NCI-H748 (cell line): Measurements from ENCODE around the gene MAFF.

ENCODE experiments used
- DNase-seq: peaks from one replicate; lab custom pipeline; 2025; ENCODE audit not compliant: unreplicated experiment; lab: John Stamatoyannopoulos, UW

MAFF gene

GRCh38 chr22:38203855-38204514 is 2.2 kb downstream of the MAFF start:
- DNase-seq, result no peak

- no peak for DNase-seq
These were observed 3.0 kb downstream of the MAFF start for GRCh38 chr22:38204784-38205183.

GRCh38 chr22:38205261-38206128 is 3.7 kb downstream of the MAFF start:
- DNase-seq, result no peak

GRCh38 chr22:38207898-38208432 is 6.2 kb downstream of the MAFF start:
- DNase-seq, result no peak

- no peak for DNase-seq
These were observed 6.8 kb downstream of the MAFF start for GRCh38 chr22:38208551-38208968.

DNA sequence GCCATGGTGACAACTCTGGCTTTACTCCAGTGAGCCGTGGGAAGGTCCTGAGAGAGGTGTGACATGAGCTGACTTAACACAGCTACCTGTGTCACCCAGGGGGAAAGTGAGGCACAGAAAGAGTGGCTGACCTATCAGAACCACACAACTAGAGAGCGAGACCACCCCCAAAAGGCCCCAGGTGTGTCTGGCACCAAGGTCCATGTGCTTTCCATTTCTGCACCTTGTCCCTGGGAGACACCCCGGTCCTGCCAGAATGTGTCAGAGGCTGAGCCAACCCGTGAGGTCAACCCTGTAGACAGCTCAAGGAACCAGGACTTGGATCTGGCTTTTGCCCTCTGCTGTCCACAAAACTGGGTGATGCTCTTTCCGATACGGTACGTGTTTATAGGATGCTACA is 9.8 kb downstream of the MAFF start:
- no peak for DNase-seq

GRCh38 chr22:38212442-38212841 is 10.6 kb downstream of the MAFF start:
- DNase-seq, result no peak

DNA sequence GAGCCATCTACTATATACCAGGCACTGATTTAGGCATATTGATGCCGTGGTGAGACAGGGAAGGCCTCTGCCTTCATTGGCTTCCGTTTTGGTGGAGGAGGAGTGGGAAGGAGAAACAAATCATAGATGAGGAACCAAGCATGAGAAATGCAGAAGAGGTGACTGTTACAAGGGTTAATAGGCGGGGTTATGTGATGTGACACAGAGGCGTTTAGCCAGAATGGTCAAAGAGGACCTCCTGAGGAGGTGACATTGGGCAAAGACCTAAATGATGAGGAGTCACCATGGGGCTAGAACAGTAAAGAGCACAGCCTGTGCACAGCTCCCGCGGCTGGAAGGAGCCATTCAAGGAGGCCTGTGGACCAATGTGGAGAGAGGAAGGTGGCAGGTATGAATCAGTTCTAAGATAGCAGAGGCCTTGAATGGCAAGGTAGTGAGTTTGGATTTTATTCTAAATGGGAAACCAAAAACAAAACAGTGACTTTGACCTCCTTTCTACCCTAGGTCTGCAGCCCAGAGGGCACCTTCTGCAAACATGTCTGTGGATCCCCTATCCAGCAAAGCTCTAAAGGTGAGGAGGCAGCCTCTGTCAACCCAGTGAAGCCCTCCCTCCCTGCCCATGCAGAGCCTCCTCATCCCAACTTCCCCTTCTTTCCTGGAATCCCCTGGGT is 11.7 kb downstream of the MAFF start:
- DNase-seq, result no peak

DNA sequence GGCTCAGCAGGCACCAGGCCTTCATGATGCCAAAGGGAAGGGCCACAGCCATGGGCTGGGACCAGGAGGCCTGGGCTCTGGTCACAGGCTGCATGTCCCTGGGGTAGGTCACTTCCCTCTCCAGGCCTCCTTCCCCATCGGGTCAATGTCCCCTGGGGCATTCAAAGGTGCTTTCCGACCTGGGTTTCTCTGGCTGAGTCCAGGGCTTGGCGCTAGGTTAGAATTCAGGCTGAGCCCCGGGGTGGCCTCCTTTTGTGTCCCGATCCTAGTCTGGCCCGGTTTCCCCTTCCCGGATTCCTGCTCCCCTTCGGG is 12.2 kb downstream of the MAFF start:
- DNase-seq, result no peak

DNA sequence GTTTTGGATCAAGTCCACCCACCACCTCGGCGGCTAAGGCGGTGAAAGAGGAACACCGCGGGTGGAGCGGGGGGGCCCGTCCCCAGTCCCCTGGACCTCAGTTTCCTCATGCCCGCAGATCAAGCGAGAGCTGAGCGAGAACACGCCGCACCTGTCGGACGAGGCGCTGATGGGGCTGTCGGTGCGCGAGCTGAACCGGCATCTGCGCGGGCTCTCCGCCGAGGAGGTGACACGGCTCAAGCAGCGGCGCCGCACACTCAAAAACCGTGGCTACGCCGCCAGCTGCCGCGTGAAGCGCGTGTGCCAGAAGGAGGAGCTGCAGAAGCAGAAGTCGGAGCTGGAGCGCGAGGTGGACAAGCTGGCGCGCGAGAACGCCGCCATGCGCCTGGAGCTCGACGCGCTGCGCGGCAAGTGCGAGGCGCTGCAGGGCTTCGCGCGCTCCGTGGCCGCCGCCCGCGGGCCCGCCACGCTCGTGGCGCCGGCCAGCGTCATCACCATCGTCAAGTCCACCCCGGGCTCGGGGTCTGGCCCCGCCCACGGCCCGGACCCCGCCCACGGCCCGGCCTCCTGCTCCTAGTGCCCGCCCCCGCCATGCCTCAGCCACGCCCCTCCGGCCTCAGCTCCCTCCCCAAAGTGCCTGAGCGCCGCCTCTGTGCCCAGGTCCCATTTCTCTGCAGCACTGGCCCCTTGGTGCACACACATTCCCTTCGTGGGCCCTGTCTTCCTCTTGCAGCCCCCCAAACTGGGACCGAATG is 12.7 kb downstream of the MAFF start:
- no peak for DNase-seq

DNA sequence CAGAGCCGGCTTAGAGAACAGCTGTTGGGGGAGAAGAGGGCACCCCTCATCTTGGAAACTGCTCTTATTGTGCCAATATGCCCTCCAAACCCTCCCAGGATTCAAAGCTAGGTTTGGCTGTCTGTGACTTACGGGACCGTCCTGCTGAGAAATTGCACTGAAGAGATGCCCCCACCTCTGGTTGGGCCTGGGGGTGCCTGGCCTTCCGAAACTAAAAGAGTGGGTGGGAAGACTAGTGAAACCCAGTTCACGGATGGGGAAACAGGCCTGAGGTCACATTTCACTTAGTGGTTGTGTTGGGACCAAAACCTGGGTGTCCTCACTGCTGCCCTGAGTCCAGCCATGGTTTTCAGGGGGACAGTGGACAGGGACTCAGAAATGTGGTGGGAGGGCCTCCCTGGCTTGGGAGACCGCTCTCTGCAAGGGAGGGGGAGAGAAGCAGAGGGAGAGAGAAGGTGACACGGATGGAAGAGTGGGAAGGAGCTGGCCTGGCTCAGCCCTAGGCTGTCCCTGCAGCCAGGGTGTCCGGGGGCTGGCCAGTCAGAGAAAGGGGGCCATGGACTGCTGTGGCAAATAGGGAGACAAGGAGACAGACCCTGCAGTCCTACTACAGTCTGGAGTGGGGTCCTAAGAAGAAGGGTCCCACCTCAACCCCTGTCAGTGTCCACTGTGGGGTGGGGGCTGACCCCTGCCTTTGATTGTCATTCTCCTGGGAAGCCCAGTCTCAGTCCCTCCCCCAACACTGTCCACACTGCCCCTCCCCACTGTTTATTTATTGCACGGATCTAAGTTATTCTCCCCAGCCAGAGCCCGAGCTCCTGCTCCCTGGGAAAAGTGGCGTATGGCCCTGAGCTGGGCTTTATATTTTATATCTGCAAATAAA is 13.6 kb downstream of the MAFF start:
- DNase-seq, result no peak

DNA sequence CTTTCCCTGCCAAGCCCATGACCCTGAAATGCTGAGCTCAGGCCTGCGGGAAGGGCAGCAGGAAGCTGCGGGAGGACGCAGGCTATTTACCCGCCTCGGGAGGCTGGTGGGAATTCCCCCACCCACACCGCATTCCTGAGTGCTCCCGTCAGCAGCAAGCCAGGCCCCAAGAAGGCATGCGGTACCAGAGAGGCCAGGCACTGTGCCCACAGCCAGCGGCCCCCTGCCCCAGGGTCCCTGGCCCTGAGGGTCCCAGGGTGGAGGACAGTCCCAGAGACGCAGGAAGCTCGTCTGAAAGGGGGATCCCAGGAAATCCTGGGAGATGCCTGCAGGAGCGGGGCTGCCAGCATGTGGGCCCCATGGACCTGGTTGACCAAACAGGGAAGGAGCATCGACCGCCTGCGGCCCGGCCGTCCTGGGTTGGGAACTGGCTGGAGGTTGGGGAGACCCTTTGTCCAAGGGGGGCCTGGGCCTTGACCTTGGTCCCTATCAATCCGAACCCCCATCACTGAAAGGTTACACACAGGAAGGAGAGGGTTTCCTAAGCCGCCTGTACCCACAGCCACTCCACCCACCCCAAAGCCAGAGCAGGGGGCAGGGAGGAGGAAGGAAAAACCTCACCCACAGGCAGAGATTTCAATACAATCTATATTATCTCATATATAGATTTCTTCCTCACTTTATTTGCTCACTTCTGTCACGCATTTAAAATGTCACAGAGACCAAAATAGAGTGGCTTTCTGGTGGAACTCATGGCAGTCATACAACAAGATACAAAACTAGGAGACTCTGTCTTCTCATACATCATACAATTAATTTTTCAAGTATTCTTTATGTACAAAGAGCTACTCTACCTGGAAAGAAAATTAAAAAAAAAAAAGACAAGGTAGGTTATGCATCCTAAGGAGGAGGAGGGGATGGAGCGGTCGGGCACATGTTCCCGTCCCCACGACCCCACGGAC is 17.1 kb downstream of the MAFF start:
- no peak for DNase-seq

DNA sequence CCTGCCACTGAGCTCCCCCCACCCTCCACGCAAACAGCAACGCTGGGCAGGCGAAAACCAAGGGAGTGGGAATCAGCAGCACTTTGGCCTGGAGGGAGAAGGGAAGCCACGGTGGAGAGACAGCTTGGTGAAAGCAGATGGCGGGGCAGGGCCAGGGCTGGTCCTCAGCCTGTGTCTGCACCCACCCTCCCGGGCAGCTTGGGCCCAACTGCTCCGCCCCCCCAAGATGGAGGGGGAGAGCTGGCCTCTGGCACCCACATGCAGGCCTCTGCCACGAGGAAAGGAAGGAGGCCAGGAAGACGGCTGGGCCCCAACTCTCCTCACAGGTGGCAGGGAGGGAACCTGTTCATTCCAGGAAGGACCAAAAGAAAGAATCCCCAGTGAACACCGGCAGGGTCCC is 17.8 kb downstream of the MAFF start:
- no peak for DNase-seq

DNA sequence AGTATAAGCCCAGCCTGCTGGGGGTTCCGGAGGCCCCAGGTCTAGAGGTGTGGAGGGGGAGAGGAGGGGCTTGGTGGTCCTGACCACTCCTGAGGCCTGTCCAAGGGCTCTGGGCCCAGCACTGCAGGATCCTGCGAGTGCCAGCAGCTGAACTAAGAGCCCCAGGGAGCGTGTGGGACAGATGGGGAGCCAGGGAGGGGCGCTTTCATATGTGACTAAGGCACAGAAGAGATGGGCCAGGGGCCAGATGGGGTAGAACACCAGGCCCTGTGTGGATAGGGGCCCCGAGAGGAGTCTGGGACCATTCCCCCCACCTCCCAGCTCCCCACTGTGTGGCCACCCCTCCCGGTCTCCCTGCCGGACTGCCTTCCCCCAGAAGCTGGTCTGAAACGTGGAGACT is 18.4 kb downstream of the MAFF start:
- no peak for DNase-seq

- DNase-seq, result no peak
These were observed 19.0 kb downstream of the MAFF start for GRCh38 chr22:38220653-38221386.

DNA sequence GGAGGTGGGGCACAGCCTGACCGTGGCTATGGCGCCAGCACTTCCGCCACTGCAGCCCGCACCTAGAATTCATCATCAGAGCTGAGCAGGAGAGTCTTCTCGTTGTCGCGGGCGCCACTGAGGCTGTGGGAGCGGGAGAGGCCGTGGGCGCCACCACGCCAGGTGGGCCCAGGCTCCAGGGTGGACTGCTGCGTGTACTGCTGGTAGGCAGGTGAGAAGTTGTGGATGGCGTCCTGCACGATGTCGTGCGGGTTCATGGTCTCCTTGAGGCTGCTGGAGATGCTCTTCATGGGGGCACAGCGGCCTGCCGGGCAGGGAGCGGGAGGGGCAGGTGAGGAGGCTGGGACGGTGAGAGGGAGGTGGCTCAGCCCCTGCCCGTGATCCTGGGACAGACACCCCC is 19.6 kb downstream of the MAFF start:
- no peak for DNase-seq

- no peak for DNase-seq
These were observed 20.4 kb downstream of the MAFF start for GRCh38 chr22:38221908-38222796.

DNA sequence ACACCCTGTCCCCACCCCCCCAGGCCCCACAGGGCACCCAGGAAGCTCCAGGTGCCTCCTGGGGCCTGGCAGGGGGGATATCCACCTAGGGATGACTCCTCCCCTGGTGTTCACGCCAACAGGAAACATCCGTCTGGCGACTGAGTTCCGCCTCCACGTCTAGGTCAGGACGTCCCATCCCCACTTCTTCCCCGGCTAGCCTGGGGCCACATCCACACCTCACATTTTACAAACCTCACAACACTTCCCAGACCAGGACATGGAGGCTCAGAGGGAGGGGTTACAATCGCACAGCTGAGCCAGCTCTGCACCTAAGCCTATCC is 21.0 kb downstream of the MAFF start:
- DNase-seq, result no peak
